Endothelial cell of umbilical vein (primary cell): Measurements from ENCODE around the gene CDH2. TPM values are rescaled to one million over a fixed set of nuclear protein-coding genes. Genes with fewer than 3 reads are reported as not detected.

Source experiments
- BruUV-seq: library from RNA; stranded (reverse); fragments of 400-500 nt; replicated peaks from 2 replicates; lab custom pipeline; 2021; lab: Mats Ljungman, UMichigan
- CTCF ChIA-PET: fragments of 300-600, 350-600 bp; sonication (Branson Sonifier 250); formaldehyde crosslinking; loops from one replicate; lab custom pipeline; 2021; ENCODE audit warnings: antibody characterized with exemption, inconsistent platforms; lab: Charles Lee
- POLR2A ChIA-PET: fragments of 300-600, 350-600 bp; sonication (Branson Sonifier 250); formaldehyde crosslinking; loops from one replicate; lab custom pipeline; 2021; ENCODE audit warnings: antibody characterized with exemption, inconsistent platforms; lab: Charles Lee
- DNase-seq: peaks from one replicate; pipeline ENCODE4 v3.0.0-alpha.2; 2011; ENCODE audit warnings: low read depth, low spot score
- FAIRE-seq: peaks from 2 replicates; lab custom pipeline; 2011; peaks lifted over from hg19 to GRCh38; lab: Jason Lieb, UNC
- H2AFZ ChIP-seq: 2 replicates; pipeline ENCODE4 v1.6.0; 2012; ENCODE audit warnings: low read depth, low read length, control low read depth, inconsistent platforms
- H3K27ac ChIP-seq: 2 replicates; pipeline ENCODE4 v1.5.1; 2011; ENCODE audit warnings: low read depth, mild to moderate bottlenecking, control low read depth, low read length, moderate library complexity; ENCODE audit not compliant: insufficient read depth
- H3K27me3 ChIP-seq, 2 experiments: 2 replicates each; pipeline versions ENCODE4 v1.6.0 to v1.6.1; 2011; ENCODE audit warnings: low read length in 2 of 2, mixed read lengths in 1 of 2; ENCODE audit not compliant: control insufficient read depth in 2 of 2, insufficient read depth in 2 of 2
- H3K36me3 ChIP-seq, 2 experiments: 2 replicates in 1 of 2; 3 replicates in 1 of 2; pipeline ENCODE4 v1.5.1; 2011; ENCODE audit warnings: low read length in 2 of 2, mild to moderate bottlenecking in 1 of 2, moderate library complexity in 1 of 2; ENCODE audit not compliant: control insufficient read depth in 2 of 2, insufficient read depth in 2 of 2; ENCODE audit errors: extremely low read depth in 1 of 2
- H3K4me1 ChIP-seq: 3 replicates; pipeline ENCODE4 v1.5.1; 2011; ENCODE audit warnings: mild to moderate bottlenecking, low read length; ENCODE audit not compliant: control insufficient read depth, insufficient read depth; ENCODE audit errors: extremely low read depth
- H3K4me2 ChIP-seq: 2 replicates; pipeline ENCODE4 v1.6.1; 2011; ENCODE audit warnings: low read length, control low read depth, mixed read lengths; ENCODE audit not compliant: insufficient read depth
- H3K4me3 ChIP-seq, 3 experiments: fragments of 200-600 bp in 1 of 3; sonication (generic), shearing (Covaris generic) in 1 of 3; replicated peaks in 1 of 3; 2 replicates each; pipeline ENCODE4 v1.5.1; 2011 to 2016; ENCODE audit warnings: control low read depth in 3 of 3, low read length in 3 of 3, mild to moderate bottlenecking in 2 of 3, inconsistent platforms in 1 of 3, low read depth in 1 of 3, moderate library complexity in 1 of 3; ENCODE audit not compliant: insufficient read depth in 1 of 3
- H3K79me2 ChIP-seq: 2 replicates; pipeline ENCODE4 v1.6.0; 2012; ENCODE audit warnings: low read length, inconsistent platforms; ENCODE audit not compliant: control insufficient read depth, insufficient read depth
- H3K9ac ChIP-seq: replicated peaks from 2 replicates; pipeline ENCODE3; 2011; ENCODE audit warnings: low read length, control low read depth; ENCODE audit not compliant: insufficient read depth; ENCODE audit errors: extremely low read depth
- H3K9me1 ChIP-seq: replicated peaks from 3 replicates; pipeline ENCODE4 v1.6.0; 2011; ENCODE audit warnings: mild to moderate bottlenecking, low read length; ENCODE audit not compliant: control insufficient read depth, insufficient read depth; ENCODE audit errors: extremely low read depth
- H3K9me3 ChIP-seq: replicated peaks from 2 replicates; pipeline ENCODE4 v1.5.1; 2012; ENCODE audit warnings: low read length, inconsistent platforms; ENCODE audit not compliant: control insufficient read depth, insufficient read depth
- H4K20me1 ChIP-seq: replicated peaks from 2 replicates; pipeline ENCODE3; 2011; ENCODE audit warnings: mild to moderate bottlenecking, low read length; ENCODE audit not compliant: control insufficient read depth, insufficient read depth; ENCODE audit errors: extremely low read depth
- CTCF ChIP-seq, 2 donors: IDR thresholded peaks; 1 replicate in 1 of 2; 2 replicates in 1 of 2; pipeline ENCODE4 v1.5.1; 2011; ENCODE audit warnings: low read length in 2 of 2, mild to moderate bottlenecking in 2 of 2, moderate library complexity in 2 of 2, control low read depth in 1 of 2, inconsistent platforms in 1 of 2, low read depth in 1 of 2; ENCODE audit not compliant: insufficient read depth in 1 of 2; ENCODE audit errors: extremely low read depth in 1 of 2
- EZH2 ChIP-seq: IDR thresholded peaks from 2 replicates; pipeline ENCODE4 v1.6.1; 2012; ENCODE audit warnings: borderline replicate concordance, low read depth, mild to moderate bottlenecking, moderate library complexity, low read length, inconsistent platforms; ENCODE audit not compliant: severe bottlenecking
- FOS ChIP-seq: IDR thresholded peaks from 2 replicates; pipeline ENCODE4 v1.6.1; 2011; ENCODE audit warnings: mild to moderate bottlenecking, low read length, moderate library complexity, borderline replicate concordance; ENCODE audit not compliant: insufficient read depth
- GATA2 ChIP-seq: IDR thresholded peaks from 2 replicates; pipeline ENCODE4 v1.7.0; 2011; ENCODE audit warnings: low read depth, mild to moderate bottlenecking, moderate library complexity, mixed read lengths, low read length; ENCODE audit not compliant: insufficient read length, insufficient read depth
- JUN ChIP-seq: IDR thresholded peaks from 2 replicates; pipeline ENCODE4 v1.6.1; 2011; ENCODE audit warnings: borderline replicate concordance, low read depth; ENCODE audit not compliant: insufficient read length, insufficient read depth
- MAX ChIP-seq: IDR thresholded peaks from 2 replicates; pipeline ENCODE4 v1.6.1; 2011; ENCODE audit not compliant: insufficient read depth, insufficient read length
- MYC ChIP-seq: IDR thresholded peaks from one replicate; pipeline ENCODE4 v1.6.1; 2011; ENCODE audit warnings: mild to moderate bottlenecking, low read depth, low read length
- POLR2A ChIP-seq: IDR thresholded peaks from 2 replicates; pipeline ENCODE4 v1.6.1; 2012; ENCODE audit warnings: low read depth, mild to moderate bottlenecking, control low read depth, low read length
- POLR2AphosphoS5 ChIP-seq: IDR thresholded peaks from 2 replicates; pipeline ENCODE4 v1.6.1; 2012; ENCODE audit warnings: low read depth, mild to moderate bottlenecking, control low read depth, low read length, moderate library complexity; ENCODE audit not compliant: insufficient read depth
- dilution Hi-C: fragments of 300-500 bp; cut with MboI; formaldehyde crosslinking; loops from one replicate; pipeline ENCODE4 v1.15.0; 2019; ENCODE audit warnings: low sequenced_read_pairs; ENCODE audit not compliant: extremely low pct_ligation_motif_present
- intact Hi-C: fragments of 100-400 bp; cut with micrococcal nuclease; formaldehyde crosslinking; loops from one replicate; pipeline ENCODE4 v1.10.0; 2022
- polyA plus RNA-seq, 4 experiments: library from polyadenylated mRNA; depleted of rRNA in 3 of 4; stranded (reverse) in 3 of 4; unstranded in 1 of 4; fragments of >200 nt; gene quantifications; 2 replicates each; pipeline versions ENCODE4 v1.2.1 to v1.2.3, GENCODE V29; 2011 to 2012; ENCODE audit warnings: missing spikeins in 1 of 4
- total RNA-seq: library from RNA; stranded (reverse); gene quantifications from 2 replicates; pipeline ENCODE4 v1.2.3, GENCODE V29; 2021

Gene CDH2
- total and polyA plus RNA-seq, 2 donors (not counting 3 experiments of a cell fraction or from before 2014, with no cell fraction given) = 37.6 to 59.5 TPM

GRCh38 chr18:28099237-28099636 is 77.7 kb downstream of the CDH2 start:
- no peak for DNase-seq
- Histone ChIP-seq H2AFZ (no peak overlapping the region), H3K27ac (no peak overlapping the region), H3K36me3 (no peaks in the 10 kb centered on the region), H4K20me1 (no peaks in the 10 kb centered on the region), H3K4me3 (no peak overlapping the region), H3K27me3 (no peaks in the 10 kb centered on the region), H3K4me2 (no peak overlapping the region), H3K9me3 (no peaks in the 10 kb centered on the region), H3K79me2 (no peaks in the 10 kb centered on the region), H3K9me1 (no peaks in the 10 kb centered on the region), H3K4me1 (no peaks in the 10 kb centered on the region), H3K9ac (no peak overlapping the region)
- FAIRE-seq = no peak
- intact Hi-C loops (no loop called here), dilution Hi-C loops (no loop called here)
- BruUV-seq = no TSS peak
- CTCF ChIA-PET = no interaction called here
- POLR2A ChIA-PET = no interaction called here
- no peak for TF ChIP-seq JUN
- no peak for TF ChIP-seq GATA2
- TF ChIP-seq EZH2 = no peak
- TF ChIP-seq FOS = no peak
- no peak for TF ChIP-seq POLR2AphosphoS5
- TF ChIP-seq POLR2A = no peak
- TF ChIP-seq CTCF (IDR thresholded peaks at IDR 0.05; ENCODE audit: extremely low read depth in 1 of 2, insufficient read depth in 1 of 2, low read depth in 1 of 2, low read length in 2 of 2) = no peak
- TF ChIP-seq MAX = no peak
- no peak for TF ChIP-seq MYC
